WERI-Rb-1 (cell line): Measurements from ENCODE around the gene ROBO4.

ENCODE experiments used
- DNase-seq: peaks from one replicate; pipeline ENCODE4 v3.0.0-alpha.2; 2020
- H3K27ac ChIP-seq: fragments of 250-450 bp; sonication (Bioruptor Pico); 2 replicates; pipeline ENCODE4 v1.5.1; 2020; ENCODE audit warnings: mild to moderate bottlenecking, moderate library complexity
- H3K27me3 ChIP-seq: fragments of 250-450 bp; sonication (Bioruptor Pico); 2 replicates; pipeline ENCODE4 v1.5.1; 2021; ENCODE audit warnings: mild to moderate bottlenecking, low read depth, moderate library complexity; ENCODE audit not compliant: insufficient read depth, severe bottlenecking
- H3K36me3 ChIP-seq: fragments of 250-450 bp; sonication (Bioruptor Pico); 2 replicates; pipeline ENCODE4 v1.5.1; 2020; ENCODE audit warnings: mild to moderate bottlenecking, moderate library complexity
- H3K4me3 ChIP-seq: 2 replicates; pipeline ENCODE4 v1.5.1; 2011; ENCODE audit warnings: low read depth, mild to moderate bottlenecking, control low read depth, low read length
- H3K9me3 ChIP-seq: fragments of 250-450 bp; sonication (Bioruptor Pico); 2 replicates; pipeline ENCODE4 v1.5.1; 2021; ENCODE audit warnings: mild to moderate bottlenecking, moderate library complexity; ENCODE audit not compliant: severe bottlenecking
- TF ChIP-seq, protein P1 (sequence below): IDR thresholded peaks from 2 replicates; pipeline ENCODE4 v1.5.1; 2011; ENCODE audit warnings: low read depth, mild to moderate bottlenecking, control low read depth, inconsistent platforms, low read length

Gene ROBO4

GRCh38 chr11:124886978-124887666 is 10.5 kb downstream of the ROBO4 start:
- H3K4me3 ChIP-seq, result no peak overlapping the region
- TF ChIP-seq, protein P1, sequence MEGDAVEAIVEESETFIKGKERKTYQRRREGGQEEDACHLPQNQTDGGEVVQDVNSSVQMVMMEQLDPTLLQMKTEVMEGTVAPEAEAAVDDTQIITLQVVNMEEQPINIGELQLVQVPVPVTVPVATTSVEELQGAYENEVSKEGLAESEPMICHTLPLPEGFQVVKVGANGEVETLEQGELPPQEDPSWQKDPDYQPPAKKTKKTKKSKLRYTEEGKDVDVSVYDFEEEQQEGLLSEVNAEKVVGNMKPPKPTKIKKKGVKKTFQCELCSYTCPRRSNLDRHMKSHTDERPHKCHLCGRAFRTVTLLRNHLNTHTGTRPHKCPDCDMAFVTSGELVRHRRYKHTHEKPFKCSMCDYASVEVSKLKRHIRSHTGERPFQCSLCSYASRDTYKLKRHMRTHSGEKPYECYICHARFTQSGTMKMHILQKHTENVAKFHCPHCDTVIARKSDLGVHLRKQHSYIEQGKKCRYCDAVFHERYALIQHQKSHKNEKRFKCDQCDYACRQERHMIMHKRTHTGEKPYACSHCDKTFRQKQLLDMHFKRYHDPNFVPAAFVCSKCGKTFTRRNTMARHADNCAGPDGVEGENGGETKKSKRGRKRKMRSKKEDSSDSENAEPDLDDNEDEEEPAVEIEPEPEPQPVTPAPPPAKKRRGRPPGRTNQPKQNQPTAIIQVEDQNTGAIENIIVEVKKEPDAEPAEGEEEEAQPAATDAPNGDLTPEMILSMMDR, result no peak
- H3K36me3 ChIP-seq, result no peaks in the 10 kb centered on the region
- H3K9me3 ChIP-seq, result no peaks in the 10 kb centered on the region
- no peaks in the 10 kb centered on the region for H3K27me3 ChIP-seq
- no peak for DNase-seq
- H3K27ac ChIP-seq, result no peak overlapping the region

DNA sequence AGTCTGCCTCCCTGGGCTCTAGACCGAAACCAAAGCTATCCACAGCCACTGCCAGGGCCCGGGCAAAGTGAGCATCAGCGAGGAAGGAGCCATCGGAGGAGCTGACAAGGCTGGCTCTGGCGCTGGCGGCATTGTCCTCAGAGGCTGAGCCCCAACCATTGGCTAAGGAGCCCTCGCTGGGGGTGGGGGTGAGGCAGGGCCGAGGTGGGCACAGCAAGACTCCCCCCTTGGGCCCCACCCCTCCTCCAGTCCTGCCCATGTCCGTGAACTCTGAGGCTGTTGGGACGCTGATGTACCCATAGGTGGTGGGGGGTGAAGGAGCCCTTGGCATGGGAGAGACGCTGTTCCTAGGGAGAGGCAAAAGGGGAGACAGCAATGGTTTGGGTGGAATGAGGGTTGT is 11.2 kb downstream of the ROBO4 start:
- no peaks in the 10 kb centered on the region for H3K9me3 ChIP-seq
- H3K27me3 ChIP-seq, result no peaks in the 10 kb centered on the region
- no peaks in the 10 kb centered on the region for H3K36me3 ChIP-seq
- H3K4me3 ChIP-seq, result no peak overlapping the region
- no peak overlapping the region for H3K27ac ChIP-seq
- TF ChIP-seq, protein P1, result no peak
- no peak for DNase-seq

DNA sequence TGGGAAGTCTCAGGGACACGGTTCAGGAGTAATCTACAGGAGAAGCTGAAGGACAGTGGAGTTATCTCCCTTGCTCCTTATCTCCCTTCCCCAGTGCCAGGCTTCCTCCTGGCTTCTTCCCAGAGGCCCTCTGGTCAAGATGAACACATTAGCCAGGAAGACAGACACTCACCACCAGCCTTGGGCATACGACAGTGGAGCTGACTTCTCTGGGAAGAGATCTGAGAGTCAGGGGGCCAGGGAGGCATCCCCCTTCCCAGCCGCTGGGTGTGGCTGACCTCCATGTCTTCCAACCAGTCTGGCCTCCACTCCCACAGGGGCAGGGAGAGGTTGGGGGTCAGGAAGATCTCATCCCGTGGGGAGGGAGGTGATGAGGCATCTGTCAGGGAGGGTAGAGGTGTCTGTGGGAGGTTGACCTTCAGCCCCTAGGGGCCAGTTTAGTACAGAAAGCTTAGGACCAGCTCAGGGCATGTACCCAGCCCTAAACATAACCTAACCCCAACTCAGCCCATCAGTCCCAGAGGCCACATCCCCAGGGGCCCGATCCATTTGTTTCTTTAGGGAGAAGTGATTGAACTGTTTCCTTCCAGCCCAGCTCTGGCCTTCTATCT is 12.7 kb downstream of the ROBO4 start:
- Histone ChIP-seq H3K27ac (no peak overlapping the region), H3K9me3 (no peaks in the 10 kb centered on the region), H3K27me3 (no peaks in the 10 kb centered on the region), H3K36me3 (no peaks in the 10 kb centered on the region), H3K4me3 (no peak overlapping the region)
- DNase-seq, result no peak
- TF ChIP-seq, protein P1, result no peak

- no peaks in the 10 kb centered on the region for H3K27me3 ChIP-seq
- TF ChIP-seq, protein P1, result no peak
- H3K36me3 ChIP-seq, result no peaks in the 10 kb centered on the region
- no peak overlapping the region for H3K27ac ChIP-seq
- H3K4me3 ChIP-seq, result no peak overlapping the region
- no peak for DNase-seq
- no peaks in the 10 kb centered on the region for H3K9me3 ChIP-seq
Measured at GRCh38 chr11:124884340-124884739, 13.3 kb downstream of the ROBO4 start.

DNA sequence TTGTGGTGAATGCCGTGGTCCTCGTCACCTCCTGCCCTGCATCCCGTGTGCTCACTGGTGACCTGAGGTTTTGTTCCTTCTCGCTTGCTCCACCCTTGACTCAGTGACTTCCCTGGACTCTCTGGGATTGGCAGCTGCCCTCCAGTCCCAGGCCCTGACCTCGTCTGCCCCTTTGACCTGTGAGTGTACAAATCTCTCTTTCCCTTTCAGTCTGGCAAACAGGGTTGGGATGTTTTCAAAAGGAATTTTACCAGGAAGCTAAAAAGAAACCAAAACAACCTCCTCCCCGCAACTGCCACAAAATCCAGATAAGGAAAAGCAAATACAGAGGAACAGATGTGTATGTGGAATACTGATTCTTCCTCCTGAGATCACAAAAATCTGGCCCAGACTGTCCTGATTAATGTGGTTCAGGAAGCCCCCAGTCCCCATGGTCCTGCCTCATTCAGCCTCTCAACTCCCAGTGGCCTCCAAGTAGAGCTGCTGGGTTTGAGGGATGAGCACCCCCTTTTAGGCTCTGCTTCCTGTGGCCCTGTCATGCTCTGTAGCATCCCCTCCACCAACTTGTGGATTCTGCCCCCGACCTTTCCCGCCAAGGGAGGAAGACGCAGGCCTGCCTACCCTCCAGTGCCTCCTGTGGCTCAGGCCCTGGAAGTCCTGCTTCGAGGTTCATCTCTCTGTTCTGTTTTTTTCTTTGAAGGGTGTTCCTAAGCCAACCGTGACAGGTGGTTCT is 15.2 kb downstream of the ROBO4 start:
- no peak for DNase-seq

More for the DNA sequence above, 15.2 kb downstream of the ROBO4 start:
- Histone ChIP-seq H3K27ac (no peak overlapping the region), H3K4me3 (no peak overlapping the region), H3K36me3 (no peaks in the 10 kb centered on the region), H3K9me3 (no peaks in the 10 kb centered on the region), H3K27me3 (no peaks in the 10 kb centered on the region)
- TF ChIP-seq, protein P1, result 0 out of 2 replicates have a peak, but pooled peaks have one; percentile 15
